K562 (cell line): ENCODE data around the gene CMSS1. TPM values are rescaled to one million over a fixed set of nuclear protein-coding genes. Genes with fewer than 3 reads are reported as not detected.

ENCODE experiments used
- DMBX1 ChIP-seq: fragments of 250-450 bp; sonication (Bioruptor Pico); IDR thresholded peaks from 2 replicates; pipeline ENCODE4 v1.8.0; 2022; ENCODE audit warnings: inconsistent platforms, mild to moderate bottlenecking, moderate library complexity, borderline replicate concordance
- HIVEP1 ChIP-seq: fragments of 250-450 bp; sonication (Bioruptor Pico); IDR thresholded peaks from 2 replicates; pipeline ENCODE4 v1.4.0; 2020; ENCODE audit warnings: mild to moderate bottlenecking
- MEF2A ChIP-seq: IDR thresholded peaks from 2 replicates; pipeline ENCODE4 v1.6.1; 2011; ENCODE audit warnings: low read depth, mild to moderate bottlenecking, low read length, moderate library complexity; ENCODE audit not compliant: control insufficient read depth
- MXI1 ChIP-seq: IDR thresholded peaks from 2 replicates; pipeline ENCODE4 v1.6.1; 2011; ENCODE audit warnings: low read depth, mild to moderate bottlenecking, improper control_type of control experiment, low read length
- NCOA6 ChIP-seq: fragments of 450-650 bp; IDR thresholded peaks from 2 replicates; pipeline ENCODE4 v1.6.1; 2017; ENCODE audit warnings: mild to moderate bottlenecking
- NR2C1 ChIP-seq, 2 experiments: fragments of 450-650 bp; IDR thresholded peaks; 2 replicates each; pipeline ENCODE4 v1.6.1; 2017; ENCODE audit warnings: mild to moderate bottlenecking in 2 of 2, antibody characterized with exemption in 1 of 2, inconsistent platforms in 1 of 2, missing compliant biosample characterization in 1 of 2, missing genetic modification characterization in 1 of 2
- RBM17 ChIP-seq: fragments of 200-400 bp; formaldehyde crosslinking; IDR thresholded peaks from 2 replicates; pipeline ENCODE4 v1.6.1; 2017; ENCODE audit warnings: low read depth, mild to moderate bottlenecking, low read length, borderline replicate concordance
- U2AF2 ChIP-seq: fragments of 200-400 bp; formaldehyde crosslinking; optimal IDR thresholded peaks from 2 replicates; pipeline ENCODE3; 2017; ENCODE audit warnings: low read depth, mild to moderate bottlenecking, low read length
- YY1 ChIP-seq, 3 experiments: IDR thresholded peaks; 2 replicates each; pipeline ENCODE4 v1.6.1; 2011; ENCODE audit warnings: low read length in 2 of 3, mild to moderate bottlenecking in 2 of 3, moderate library complexity in 2 of 3, borderline replicate concordance in 1 of 3, control low read depth in 1 of 3, low read depth in 1 of 3; ENCODE audit not compliant: insufficient read depth in 3 of 3, insufficient replicate concordance in 2 of 3, control insufficient read depth in 1 of 3, insufficient read length in 1 of 3; ENCODE audit errors: extremely low read depth in 1 of 3
- ZNF133 ChIP-seq: fragments of 250-450 bp; sonication (Bioruptor Pico); IDR thresholded peaks from 2 replicates; pipeline ENCODE4 v1.4.0; 2020; ENCODE audit warnings: mild to moderate bottlenecking
- ZNF175 ChIP-seq: fragments of 200-800 bp; sonication (Bioruptor generic); IDR thresholded peaks from 2 replicates; pipeline ENCODE4 v1.6.1; 2016; ENCODE audit warnings: low read depth, mild to moderate bottlenecking, missing genetic modification characterization, missing compliant biosample characterization
- polyA plus RNA-seq, 8 experiments: library from polyadenylated mRNA; depleted of rRNA in 4 of 8; stranded (reverse) in 5 of 8; unstranded in 3 of 8; fragments of >200 nt; fragmentation: Nextera tagmentation in 2 of 8; fragmentation: Illumina TruSeq in 1 of 8; extraction: Ambion mirVana in 2 of 8; extraction: Trizol in 1 of 8; gene quantifications; 2 replicates each; pipeline versions ENCODE4 v1.2.1 to v1.2.3, GENCODE V29; 2011 to 2014; ENCODE audit warnings: inconsistent platforms in 1 of 8, missing spikeins in 1 of 8
- total RNA-seq, 7 experiments: library from RNA; depleted of rRNA in 6 of 7; stranded (reverse); fragments of >200 nt in 6 of 7; fragmentation: Illumina TruSeq in 2 of 7; extraction: Trizol in 2 of 7; gene quantifications; 2 replicates each; pipeline versions ENCODE4 v1.2.1 to v1.2.3, GENCODE V29; 2011 to 2021; ENCODE audit warnings: low replicate concordance in 1 of 7
- TF ChIP-seq, protein P1 (sequence below): fragments of 250-450 bp; sonication (Bioruptor Pico); IDR thresholded peaks from 2 replicates; pipeline ENCODE4 v1.5.0; 2022; ENCODE audit warnings: mild to moderate bottlenecking
- TF ChIP-seq, protein P2 (sequence below): fragments of 450-650 bp; formaldehyde crosslinking; IDR thresholded peaks from 2 replicates; pipeline ENCODE4 v1.4.0; 2020; ENCODE audit warnings: mild to moderate bottlenecking
- TF ChIP-seq, protein P3 (sequence below): sonication (generic); formaldehyde crosslinking; IDR thresholded peaks from 2 replicates; pipeline ENCODE4 v1.9.0; 2022; ENCODE audit warnings: mild to moderate bottlenecking, missing genetic modification reagents
- TF ChIP-seq, protein P4 (sequence below): fragments of 450-650 bp; formaldehyde crosslinking; IDR thresholded peaks from 2 replicates; pipeline ENCODE4 v1.4.0; 2020; ENCODE audit warnings: mild to moderate bottlenecking, moderate library complexity
- TF ChIP-seq, protein P5 (sequence below): fragments of 450-650 bp; IDR thresholded peaks from 2 replicates; pipeline ENCODE4 v1.7.0; 2016; ENCODE audit warnings: borderline replicate concordance

Gene CMSS1
- total and polyA plus RNA-seq, 9 of the 15 experiments (the other 6 are each of a cell fraction or from before 2014, with no cell fraction given) = 46.9 to 109 (median 72.3) TPM

DNA sequence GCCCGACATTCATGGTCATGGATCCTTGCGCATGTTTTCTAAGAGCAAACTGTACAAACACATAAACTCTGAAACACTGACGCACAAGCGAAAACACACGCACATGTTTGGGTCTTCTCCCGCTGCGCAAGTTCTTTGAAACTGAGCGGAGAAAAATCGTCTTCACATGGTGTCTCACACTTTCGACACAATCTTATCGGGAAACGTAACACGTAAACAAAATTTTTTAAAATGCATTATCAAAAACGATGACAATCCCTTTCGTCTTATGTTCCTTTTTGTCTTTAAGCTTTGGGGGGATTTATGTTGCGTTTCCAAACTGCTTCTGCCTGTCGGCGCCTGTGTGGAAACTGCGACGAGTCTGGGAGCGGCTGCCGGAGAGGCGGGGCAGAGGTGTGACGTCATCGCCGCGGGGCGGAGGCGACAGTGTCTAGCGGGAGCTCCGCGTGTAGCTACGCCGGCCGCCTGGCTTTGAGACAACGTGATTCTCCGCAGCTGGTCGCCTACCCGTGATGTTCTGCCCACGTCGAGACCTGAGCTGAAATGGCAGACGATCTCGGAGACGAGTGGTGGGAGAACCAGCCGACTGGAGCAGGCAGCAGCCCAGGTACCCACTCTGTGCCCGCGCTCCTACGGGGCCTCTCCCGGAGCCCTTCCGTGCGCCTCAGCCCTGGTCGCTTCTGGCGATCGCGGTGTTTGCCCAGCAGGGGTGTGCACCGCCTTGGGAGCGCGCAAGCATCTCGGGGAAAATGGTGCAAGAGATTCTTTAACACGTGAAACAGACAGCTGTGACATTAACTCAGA lies at the start of gene CMSS1 (continued):
- TF ChIP-seq, protein P1, sequence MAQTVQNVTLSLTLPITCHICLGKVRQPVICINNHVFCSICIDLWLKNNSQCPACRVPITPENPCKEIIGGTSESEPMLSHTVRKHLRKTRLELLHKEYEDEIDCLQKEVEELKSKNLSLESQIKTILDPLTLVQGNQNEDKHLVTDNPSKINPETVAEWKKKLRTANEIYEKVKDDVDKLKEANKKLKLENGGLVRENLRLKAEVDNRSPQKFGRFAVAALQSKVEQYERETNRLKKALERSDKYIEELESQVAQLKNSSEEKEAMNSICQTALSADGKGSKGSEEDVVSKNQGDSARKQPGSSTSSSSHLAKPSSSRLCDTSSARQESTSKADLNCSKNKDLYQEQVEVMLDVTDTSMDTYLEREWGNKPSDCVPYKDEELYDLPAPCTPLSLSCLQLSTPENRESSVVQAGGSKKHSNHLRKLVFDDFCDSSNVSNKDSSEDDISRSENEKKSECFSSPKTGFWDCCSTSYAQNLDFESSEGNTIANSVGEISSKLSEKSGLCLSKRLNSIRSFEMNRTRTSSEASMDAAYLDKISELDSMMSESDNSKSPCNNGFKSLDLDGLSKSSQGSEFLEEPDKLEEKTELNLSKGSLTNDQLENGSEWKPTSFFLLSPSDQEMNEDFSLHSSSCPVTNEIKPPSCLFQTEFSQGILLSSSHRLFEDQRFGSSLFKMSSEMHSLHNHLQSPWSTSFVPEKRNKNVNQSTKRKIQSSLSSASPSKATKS (CRISPR knock-in tag) = no peak
- TF ChIP-seq MEF2A = no peak
- TF ChIP-seq, protein P2, sequence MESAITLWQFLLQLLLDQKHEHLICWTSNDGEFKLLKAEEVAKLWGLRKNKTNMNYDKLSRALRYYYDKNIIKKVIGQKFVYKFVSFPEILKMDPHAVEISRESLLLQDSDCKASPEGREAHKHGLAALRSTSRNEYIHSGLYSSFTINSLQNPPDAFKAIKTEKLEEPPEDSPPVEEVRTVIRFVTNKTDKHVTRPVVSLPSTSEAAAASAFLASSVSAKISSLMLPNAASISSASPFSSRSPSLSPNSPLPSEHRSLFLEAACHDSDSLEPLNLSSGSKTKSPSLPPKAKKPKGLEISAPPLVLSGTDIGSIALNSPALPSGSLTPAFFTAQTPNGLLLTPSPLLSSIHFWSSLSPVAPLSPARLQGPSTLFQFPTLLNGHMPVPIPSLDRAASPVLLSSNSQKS (CRISPR knock-in tag) = no peak
- TF ChIP-seq, protein P3, sequence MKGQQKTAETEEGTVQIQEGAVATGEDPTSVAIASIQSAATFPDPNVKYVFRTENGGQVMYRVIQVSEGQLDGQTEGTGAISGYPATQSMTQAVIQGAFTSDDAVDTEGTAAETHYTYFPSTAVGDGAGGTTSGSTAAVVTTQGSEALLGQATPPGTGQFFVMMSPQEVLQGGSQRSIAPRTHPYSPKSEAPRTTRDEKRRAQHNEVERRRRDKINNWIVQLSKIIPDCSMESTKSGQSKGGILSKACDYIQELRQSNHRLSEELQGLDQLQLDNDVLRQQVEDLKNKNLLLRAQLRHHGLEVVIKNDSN (CRISPR knock-in tag) = no peak
- peak in 1 of 3 experiments; percentile 33 for TF ChIP-seq YY1 (IDR thresholded peaks at IDR 0.05; ENCODE audit: borderline replicate concordance in 1 of 3, control insufficient read depth in 1 of 3, extremely low read depth in 1 of 3, insufficient read depth in 3 of 3, insufficient read length in 1 of 3, insufficient replicate concordance in 2 of 3, low read depth in 1 of 3, low read length in 2 of 3)
- no peak for TF ChIP-seq U2AF2
- no peak for TF ChIP-seq RBM17
- no peak for TF ChIP-seq NR2C1 (IDR thresholded peaks at IDR 0.05)
- no peak for TF ChIP-seq NR2C1 (tag; IDR thresholded peaks at IDR 0.05)
- TF ChIP-seq, protein P4, sequence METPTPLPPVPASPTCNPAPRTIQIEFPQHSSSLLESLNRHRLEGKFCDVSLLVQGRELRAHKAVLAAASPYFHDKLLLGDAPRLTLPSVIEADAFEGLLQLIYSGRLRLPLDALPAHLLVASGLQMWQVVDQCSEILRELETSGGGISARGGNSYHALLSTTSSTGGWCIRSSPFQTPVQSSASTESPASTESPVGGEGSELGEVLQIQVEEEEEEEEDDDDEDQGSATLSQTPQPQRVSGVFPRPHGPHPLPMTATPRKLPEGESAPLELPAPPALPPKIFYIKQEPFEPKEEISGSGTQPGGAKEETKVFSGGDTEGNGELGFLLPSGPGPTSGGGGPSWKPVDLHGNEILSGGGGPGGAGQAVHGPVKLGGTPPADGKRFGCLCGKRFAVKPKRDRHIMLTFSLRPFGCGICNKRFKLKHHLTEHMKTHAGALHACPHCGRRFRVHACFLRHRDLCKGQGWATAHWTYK (CRISPR knock-in tag) = 0 out of 2 replicates have a peak, but pooled peaks have one; percentile 40
- TF ChIP-seq ZNF133 (CRISPR knock-in tag) = no peak
- TF ChIP-seq DMBX1 (CRISPR knock-in tag) = no peak
- peak; percentile 62; the same call in 1 of the 2 replicates for TF ChIP-seq MXI1
- TF ChIP-seq NCOA6 = no peak
- TF ChIP-seq HIVEP1 (CRISPR knock-in tag) = no peak
- no peak for TF ChIP-seq ZNF175 (CRISPR knock-in tag)
- TF ChIP-seq, protein P5, sequence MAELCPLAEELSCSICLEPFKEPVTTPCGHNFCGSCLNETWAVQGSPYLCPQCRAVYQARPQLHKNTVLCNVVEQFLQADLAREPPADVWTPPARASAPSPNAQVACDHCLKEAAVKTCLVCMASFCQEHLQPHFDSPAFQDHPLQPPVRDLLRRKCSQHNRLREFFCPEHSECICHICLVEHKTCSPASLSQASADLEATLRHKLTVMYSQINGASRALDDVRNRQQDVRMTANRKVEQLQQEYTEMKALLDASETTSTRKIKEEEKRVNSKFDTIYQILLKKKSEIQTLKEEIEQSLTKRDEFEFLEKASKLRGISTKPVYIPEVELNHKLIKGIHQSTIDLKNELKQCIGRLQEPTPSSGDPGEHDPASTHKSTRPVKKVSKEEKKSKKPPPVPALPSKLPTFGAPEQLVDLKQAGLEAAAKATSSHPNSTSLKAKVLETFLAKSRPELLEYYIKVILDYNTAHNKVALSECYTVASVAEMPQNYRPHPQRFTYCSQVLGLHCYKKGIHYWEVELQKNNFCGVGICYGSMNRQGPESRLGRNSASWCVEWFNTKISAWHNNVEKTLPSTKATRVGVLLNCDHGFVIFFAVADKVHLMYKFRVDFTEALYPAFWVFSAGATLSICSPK = no peak
